Stomach (tissue), 4 donors: ENCODE results near the gene PTPRC.

Experiments
- CTCF ChIP-seq, 7 experiments: fragments of 450-650 bp in 4 of 7; fragments of 200-600 bp in 3 of 7; sonication (generic) in 3 of 7; IDR thresholded peaks; one replicate each; pipeline ENCODE4 v1.5.1; 2016 to 2019; ENCODE audit warnings: antibody characterized with exemption in 7 of 7, control low read depth in 2 of 7, mild to moderate bottlenecking in 1 of 7
- EP300 ChIP-seq: sonication (generic); formaldehyde crosslinking; IDR thresholded peaks from one replicate; pipeline ENCODE4 v1.6.1; 2017; ENCODE audit warnings: antibody characterized with exemption
- POLR2A ChIP-seq, 4 donors: fragments of 450-650 bp; IDR thresholded peaks; one replicate each; pipeline ENCODE4 v1.6.1; 2016; ENCODE audit warnings: antibody characterized with exemption in 4 of 4, control low read depth in 2 of 4, mild to moderate bottlenecking in 1 of 4, moderate library complexity in 1 of 4
- POLR2AphosphoS5 ChIP-seq, 3 donors: sonication (generic); formaldehyde crosslinking; IDR thresholded peaks; one replicate each; pipeline ENCODE4 v1.6.1; 2016; ENCODE audit warnings: antibody characterized with exemption in 3 of 3

DNA sequence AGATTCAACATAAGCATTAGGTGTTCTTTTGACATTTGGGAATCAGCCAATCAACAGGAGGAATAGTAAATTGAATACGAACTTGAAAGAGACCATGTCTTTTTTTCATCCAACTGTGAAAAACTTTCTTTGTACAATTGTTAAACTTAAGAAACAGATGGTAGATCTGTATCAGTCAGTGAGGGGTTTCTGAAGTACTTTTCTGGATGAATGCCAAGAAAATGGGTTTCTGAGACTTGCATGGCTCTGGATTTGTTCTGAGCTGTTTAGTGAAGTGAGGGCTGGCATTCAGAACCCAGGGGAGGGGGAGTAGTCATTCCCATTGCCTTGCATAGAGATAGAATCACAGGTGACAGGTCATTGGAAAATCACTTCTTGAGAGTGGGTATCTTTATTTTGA is 37.4 kb downstream of the PTPRC start:
- no peak for TF ChIP-seq CTCF (IDR thresholded peaks at IDR 0.05)
- no peak for TF ChIP-seq POLR2A (IDR thresholded peaks at IDR 0.05)
- no peak for TF ChIP-seq POLR2AphosphoS5 (IDR thresholded peaks at IDR 0.05)
- no peak for TF ChIP-seq EP300
